DMS153 treated with DMSO at 0.1 percent for 48 hours (cell line): ENCODE measurements around the gene WASHC4.
"Not testable (repeated sequence)": the region's sequence is repeated elsewhere in the genome, so short reads cannot be mapped to it uniquely, and the experiment has no call there.

Source experiments
- DNase-seq: peaks from one replicate; lab custom pipeline; 2025; ENCODE audit not compliant: unreplicated experiment; lab: John Stamatoyannopoulos, UW

The WASHC4 gene

GRCh38 chr12:105091476-105092206 lies 15.9 kb upstream of the WASHC4 start:
- DNase-seq = no peak

- DNase-seq = peak; percentile 31
Measured at GRCh38 chr12:105092336-105092735, 15.2 kb upstream of the WASHC4 start.

GRCh38 chr12:105095338-105095737 lies 12.2 kb upstream of the WASHC4 start:
- not testable (repeated sequence) for DNase-seq

GRCh38 chr12:105099356-105099755 lies 8.2 kb upstream of the WASHC4 start:
- no peak for DNase-seq

GRCh38 chr12:105100207-105100985 lies 7.1 kb upstream of the WASHC4 start:
- DNase-seq = no peak

- no peak for DNase-seq
Measured at GRCh38 chr12:105100998-105101397, 6.5 kb upstream of the WASHC4 start.

GRCh38 chr12:105102673-105103072 lies 4.9 kb upstream of the WASHC4 start:
- no peak for DNase-seq

- DNase-seq = no peak
Measured at GRCh38 chr12:105104762-105105161, 2.8 kb upstream of the WASHC4 start.

GRCh38 chr12:105106621-105107020 lies 910 bp upstream of the WASHC4 start:
- no peak for DNase-seq

- DNase-seq = peak; percentile 61
Measured at GRCh38 chr12:105107171-105107493, 399 bp upstream of the WASHC4 start.

- no peak for DNase-seq
Measured at GRCh38 chr12:105109465-105110212, 2.1 kb downstream of the WASHC4 start.

GRCh38 chr12:105110851-105111250 lies 3.3 kb downstream of the WASHC4 start:
- no peak for DNase-seq

- no peak for DNase-seq
Measured at GRCh38 chr12:105113094-105113493, 5.6 kb downstream of the WASHC4 start.

GRCh38 chr12:105116969-105117368 lies 9.4 kb downstream of the WASHC4 start:
- no peak for DNase-seq

- no peak for DNase-seq
Measured at GRCh38 chr12:105120551-105120950, 13.0 kb downstream of the WASHC4 start.

GRCh38 chr12:105138248-105138647 lies 30.7 kb downstream of the WASHC4 start:
- no peak for DNase-seq

GRCh38 chr12:105141320-105141922 lies 33.9 kb downstream of the WASHC4 start:
- no peak for DNase-seq

GRCh38 chr12:105142259-105142658 lies 34.7 kb downstream of the WASHC4 start:
- no peak for DNase-seq

GRCh38 chr12:105156260-105156659 lies 48.7 kb downstream of the WASHC4 start:
- DNase-seq = no peak

GRCh38 chr12:105157606-105158005 lies 50.1 kb downstream of the WASHC4 start:
- no peak for DNase-seq

GRCh38 chr12:105158876-105159275 lies 51.3 kb downstream of the WASHC4 start:
- no peak for DNase-seq
